NCI-H2029 (cell line): ENCODE measurements around the gene NPR3.

Experiments
- DNase-seq: peaks from one replicate; lab custom pipeline; 2025; lab: John Stamatoyannopoulos, UW

Gene NPR3

GRCh38 chr5:32810804-32811203 is 99.7 kb downstream of the NPR3 start:
- DNase-seq: no peak

- no peak for DNase-seq
These were observed 101.3 kb downstream of the NPR3 start for GRCh38 chr5:32812399-32812798.

GRCh38 chr5:32814141-32814540 is 103.0 kb downstream of the NPR3 start:
- DNase-seq: no peak

GRCh38 chr5:32814620-32815019 is 103.5 kb downstream of the NPR3 start:
- DNase-seq: no peak

- DNase-seq: no peak
These were observed 116.9 kb downstream of the NPR3 start for GRCh38 chr5:32827981-32828380.

- DNase-seq: no peak
These were observed 117.4 kb downstream of the NPR3 start for GRCh38 chr5:32828492-32828891.

GRCh38 chr5:32831624-32832023 is 120.5 kb downstream of the NPR3 start:
- DNase-seq: no peak

- DNase-seq: no peak
These were observed 122.0 kb downstream of the NPR3 start for GRCh38 chr5:32833127-32833526.

- no peak for DNase-seq
These were observed 122.5 kb downstream of the NPR3 start for GRCh38 chr5:32833663-32834062.

- DNase-seq: no peak
These were observed 123.1 kb downstream of the NPR3 start for GRCh38 chr5:32834251-32834650.

- DNase-seq: no peak
These were observed 125.1 kb downstream of the NPR3 start for GRCh38 chr5:32836176-32836575.

- DNase-seq: no peak
These were observed 126.1 kb downstream of the NPR3 start for GRCh38 chr5:32837211-32837610.

GRCh38 chr5:32839106-32839505 is 128.0 kb downstream of the NPR3 start:
- DNase-seq: no peak

- DNase-seq: no peak
These were observed 129.5 kb downstream of the NPR3 start for GRCh38 chr5:32840606-32841005.
